ENCODE measurements around the gene TAS2R41.

TAS2R41 gene

GRCh38 chr7:143503261-143503660, 25.6 kb downstream of the TAS2R41 start:
- H3K4me1 ChIP-seq (ENCODE audit: control insufficient read depth, insufficient read depth, low read length) = no peaks in the 10 kb centered on the region
- no peaks in the 10 kb centered on the region for H3K36me3 ChIP-seq (ENCODE audit: control insufficient read depth, insufficient read depth, low read length)
- H3K9me3 ChIP-seq (ENCODE audit: control insufficient read depth, low read length) = no peaks in the 10 kb centered on the region
- no peak overlapping the region for H3K27ac ChIP-seq (ENCODE audit: insufficient read depth, low read depth, low read length, poor library complexity, severe bottlenecking)
- WGBS, 2 experiments = no CpG with 5 or more reads among the region's 2 CpGs
- H3K27me3 ChIP-seq (ENCODE audit: control insufficient read depth, insufficient read depth, low read length, poor library complexity, severe bottlenecking) = peaks cover 10% of the 10 kb centered on the region
- no peak overlapping the region for H3K4me3 ChIP-seq (ENCODE audit: insufficient read depth, low read depth, low read length)

DNA sequence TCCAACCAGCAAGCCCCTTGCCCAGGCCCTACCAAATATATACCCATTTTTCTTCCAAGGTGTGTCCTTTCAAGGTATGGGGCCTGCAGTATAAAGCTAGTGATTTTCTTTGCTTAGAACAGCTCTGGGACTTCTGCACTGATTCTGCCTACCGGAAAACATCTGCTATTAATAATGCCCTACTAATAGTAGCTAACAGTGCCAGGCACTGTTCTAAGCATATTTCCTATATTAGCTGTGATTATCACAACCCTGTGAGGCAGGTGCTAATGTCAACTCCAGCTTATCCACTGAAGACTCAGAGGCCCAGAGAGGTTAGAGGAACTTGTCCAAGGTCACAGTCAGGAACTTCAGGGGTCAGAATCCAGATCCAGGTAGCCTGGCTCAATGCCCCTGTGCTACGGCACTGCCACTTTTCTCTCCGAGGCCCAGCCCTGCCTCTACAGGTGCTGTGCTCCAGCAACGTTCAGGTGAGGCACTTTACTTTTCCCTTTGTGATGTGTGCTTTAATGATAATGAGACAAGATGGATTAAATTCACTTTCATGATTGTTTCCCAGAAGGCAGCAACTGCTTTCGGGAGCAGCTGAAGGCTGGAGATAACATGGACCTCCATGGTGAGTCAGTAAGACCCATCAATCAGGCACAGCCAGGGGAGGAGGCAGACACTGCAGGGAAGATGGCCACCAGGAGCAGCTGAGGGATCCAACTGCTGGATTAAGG, 26.7 kb downstream of the TAS2R41 start:
- Histone ChIP-seq H3K4me3 (ENCODE audit: insufficient read depth, low read depth, low read length) (no peak overlapping the region), H3K27me3 (ENCODE audit: control insufficient read depth, insufficient read depth, low read length, poor library complexity, severe bottlenecking) (peaks cover 10% of the 10 kb centered on the region), H3K9me3 (ENCODE audit: control insufficient read depth, low read length) (no peaks in the 10 kb centered on the region), H3K36me3 (ENCODE audit: control insufficient read depth, insufficient read depth, low read length) (no peaks in the 10 kb centered on the region), H3K27ac (ENCODE audit: insufficient read depth, low read depth, low read length, poor library complexity, severe bottlenecking) (no peak overlapping the region), H3K4me1 (ENCODE audit: control insufficient read depth, insufficient read depth, low read length) (no peaks in the 10 kb centered on the region)
- 91 to 92% methylated on average over 5 of the region's 5 CpGs for WGBS, 2 experiments

DNA sequence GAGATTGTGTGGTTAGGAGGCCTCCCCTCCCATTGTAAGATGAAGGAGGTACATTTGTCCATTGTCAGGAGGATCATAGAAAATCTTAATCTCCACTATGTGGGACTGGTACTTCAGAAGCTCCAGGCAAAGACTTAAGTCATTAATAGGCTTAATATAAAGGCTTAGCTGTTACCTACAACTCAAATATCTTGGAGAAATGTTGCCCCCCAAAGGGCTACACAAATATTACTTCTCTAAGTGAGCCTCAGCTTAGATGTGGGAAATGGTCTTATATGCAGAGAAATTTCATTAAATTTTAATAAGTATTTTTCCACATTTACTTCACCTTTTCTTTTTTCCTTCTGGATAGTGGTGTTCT, 27.2 kb downstream of the TAS2R41 start:
- Histone ChIP-seq H3K4me3 (ENCODE audit: insufficient read depth, low read depth, low read length) (no peak overlapping the region), H3K27me3 (ENCODE audit: control insufficient read depth, insufficient read depth, low read length, poor library complexity, severe bottlenecking) (peaks cover 10% of the 10 kb centered on the region), H3K4me1 (ENCODE audit: control insufficient read depth, insufficient read depth, low read length) (no peaks in the 10 kb centered on the region), H3K36me3 (ENCODE audit: control insufficient read depth, insufficient read depth, low read length) (no peaks in the 10 kb centered on the region), H3K9me3 (ENCODE audit: control insufficient read depth, low read length) (no peaks in the 10 kb centered on the region), H3K27ac (ENCODE audit: insufficient read depth, low read depth, low read length, poor library complexity, severe bottlenecking) (no peak overlapping the region)

- Histone ChIP-seq H3K4me3 (ENCODE audit: insufficient read depth, low read depth, low read length) (no peak overlapping the region), H3K27me3 (ENCODE audit: control insufficient read depth, insufficient read depth, low read length, poor library complexity, severe bottlenecking) (peaks cover 4% of the 10 kb centered on the region)
Observed at GRCh38 chr7:143505838-143506237, 28.2 kb downstream of the TAS2R41 start.

DNA sequence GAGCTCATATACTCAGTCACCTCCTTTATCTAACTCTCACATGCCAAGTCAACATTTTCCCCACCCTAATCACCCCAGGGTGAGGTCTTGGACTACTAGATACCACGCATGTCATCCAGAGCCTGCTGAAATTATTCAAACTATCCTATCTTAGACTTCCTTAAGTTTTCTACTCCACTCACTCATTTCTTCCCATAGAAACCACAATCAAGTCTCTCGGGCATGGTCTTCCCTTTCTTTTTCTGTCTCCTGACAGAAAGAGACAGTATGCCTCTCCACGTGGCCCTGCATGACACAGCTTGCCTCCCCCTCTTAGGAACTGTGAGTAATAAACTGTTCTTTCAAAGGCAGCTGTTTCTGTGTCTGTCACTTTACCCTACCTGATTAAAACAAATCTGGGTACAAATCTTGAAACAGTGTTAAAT, 29.4 kb downstream of the TAS2R41 start:
- WGBS, 2 experiments = 81 to 86% methylated on average over 3 of the region's 3 CpGs
- Histone ChIP-seq H3K4me3 (ENCODE audit: insufficient read depth, low read depth, low read length) (no peak overlapping the region), H3K27me3 (ENCODE audit: control insufficient read depth, insufficient read depth, low read length, poor library complexity, severe bottlenecking) (peaks cover 3% of the 10 kb centered on the region), H3K9me3 (ENCODE audit: control insufficient read depth, low read length) (no peaks in the 10 kb centered on the region), H3K27ac (ENCODE audit: insufficient read depth, low read depth, low read length, poor library complexity, severe bottlenecking) (no peak overlapping the region), H3K4me1 (ENCODE audit: control insufficient read depth, insufficient read depth, low read length) (no peaks in the 10 kb centered on the region), H3K36me3 (ENCODE audit: control insufficient read depth, insufficient read depth, low read length) (no peaks in the 10 kb centered on the region)

More at GRCh38 chr7:143505838-143506237, 28.2 kb downstream of the TAS2R41 start:
- H3K36me3 ChIP-seq (ENCODE audit: control insufficient read depth, insufficient read depth, low read length) = no peaks in the 10 kb centered on the region
- no peak overlapping the region for H3K27ac ChIP-seq (ENCODE audit: insufficient read depth, low read depth, low read length, poor library complexity, severe bottlenecking)
- H3K4me1 ChIP-seq (ENCODE audit: control insufficient read depth, insufficient read depth, low read length) = no peaks in the 10 kb centered on the region
- H3K9me3 ChIP-seq (ENCODE audit: control insufficient read depth, low read length) = no peaks in the 10 kb centered on the region
- WGBS, 2 experiments = 74 to 94% methylated on average over 2 of the region's 2 CpGs

DNA sequence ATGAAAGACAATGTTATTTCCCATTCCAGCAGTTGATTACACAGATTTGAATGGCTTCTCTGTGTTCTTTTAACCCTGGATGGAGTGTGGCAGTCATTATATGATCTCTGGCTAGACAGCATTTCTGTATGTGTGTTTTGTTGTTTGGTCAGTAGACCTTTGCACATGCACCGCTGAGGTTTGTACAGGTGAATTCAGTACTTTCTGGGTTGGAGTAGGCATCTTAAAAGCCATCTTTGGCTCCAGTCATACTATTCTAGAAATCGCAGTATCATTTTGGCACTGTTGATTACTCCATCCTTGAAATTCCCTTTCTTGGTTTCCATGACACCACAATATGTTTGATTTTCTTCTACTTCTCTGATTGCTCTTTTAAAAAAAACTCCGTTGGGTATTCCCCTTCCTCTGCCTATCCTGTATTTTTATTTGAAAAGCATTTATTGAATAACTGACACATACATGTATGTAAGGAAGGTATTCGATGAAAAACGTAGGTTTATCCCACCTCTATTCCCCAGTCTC, 29.9 kb downstream of the TAS2R41 start:
- Histone ChIP-seq H3K4me3 (ENCODE audit: insufficient read depth, low read depth, low read length) (no peak overlapping the region), H3K27me3 (ENCODE audit: control insufficient read depth, insufficient read depth, low read length, poor library complexity, severe bottlenecking) (peaks cover 3% of the 10 kb centered on the region), H3K36me3 (ENCODE audit: control insufficient read depth, insufficient read depth, low read length) (no peaks in the 10 kb centered on the region), H3K27ac (ENCODE audit: insufficient read depth, low read depth, low read length, poor library complexity, severe bottlenecking) (no peak overlapping the region), H3K9me3 (ENCODE audit: control insufficient read depth, low read length) (no peaks in the 10 kb centered on the region), H3K4me1 (ENCODE audit: control insufficient read depth, insufficient read depth, low read length) (no peaks in the 10 kb centered on the region)
- 93 to 94% methylated on average over 3 to 5 of the region's 5 CpGs for WGBS, 2 experiments

DNA sequence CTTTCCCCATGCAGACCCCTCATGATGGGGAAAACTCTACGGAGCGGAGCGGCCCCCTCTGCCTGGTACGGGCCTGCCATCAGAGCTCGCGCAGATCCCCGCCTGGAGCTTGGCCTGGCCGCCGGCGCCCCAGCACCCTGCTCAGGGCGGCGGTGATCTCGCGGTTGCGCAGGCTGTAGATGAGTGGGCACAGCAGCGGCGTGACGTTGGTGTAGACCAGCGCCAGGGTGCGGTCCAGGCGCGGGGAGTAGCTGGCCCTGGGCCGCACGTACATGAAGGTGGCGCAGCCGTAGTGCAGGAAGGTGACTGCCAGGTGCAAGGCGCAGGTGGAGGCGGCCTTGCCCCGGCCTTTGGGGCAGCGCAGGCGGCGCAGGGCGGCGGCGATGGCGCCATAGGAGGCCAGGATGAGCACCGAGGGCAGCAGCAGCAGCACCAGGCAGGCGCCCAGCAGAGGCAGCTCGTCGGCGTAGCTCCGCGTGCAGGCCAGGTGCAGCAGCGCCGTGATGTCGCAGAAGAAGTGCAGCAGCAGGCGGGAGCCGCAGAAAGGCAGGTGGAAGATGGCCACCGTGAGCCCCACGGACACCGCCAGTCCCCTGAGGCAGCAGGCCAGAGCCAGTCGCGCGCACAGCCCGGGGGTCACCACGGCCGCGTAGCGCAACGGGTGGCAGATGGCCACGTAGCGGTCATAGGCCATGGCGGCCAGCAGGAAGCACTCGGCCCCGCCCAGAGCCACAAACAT, 33.4 kb downstream of the TAS2R41 start:
- no peaks in the 10 kb centered on the region for H3K9me3 ChIP-seq (ENCODE audit: control insufficient read depth, low read length)
- 95 to 97% methylated on average over 65 of the region's 65 CpGs for WGBS, 2 experiments
- no peak overlapping the region for H3K4me3 ChIP-seq (ENCODE audit: insufficient read depth, low read depth, low read length)
- no peak overlapping the region for H3K27ac ChIP-seq (ENCODE audit: insufficient read depth, low read depth, low read length, poor library complexity, severe bottlenecking)
- H3K27me3 ChIP-seq (ENCODE audit: control insufficient read depth, insufficient read depth, low read length, poor library complexity, severe bottlenecking) = no peaks in the 10 kb centered on the region
- H3K4me1 ChIP-seq (ENCODE audit: control insufficient read depth, insufficient read depth, low read length) = no peaks in the 10 kb centered on the region
- no peaks in the 10 kb centered on the region for H3K36me3 ChIP-seq (ENCODE audit: control insufficient read depth, insufficient read depth, low read length)

DNA sequence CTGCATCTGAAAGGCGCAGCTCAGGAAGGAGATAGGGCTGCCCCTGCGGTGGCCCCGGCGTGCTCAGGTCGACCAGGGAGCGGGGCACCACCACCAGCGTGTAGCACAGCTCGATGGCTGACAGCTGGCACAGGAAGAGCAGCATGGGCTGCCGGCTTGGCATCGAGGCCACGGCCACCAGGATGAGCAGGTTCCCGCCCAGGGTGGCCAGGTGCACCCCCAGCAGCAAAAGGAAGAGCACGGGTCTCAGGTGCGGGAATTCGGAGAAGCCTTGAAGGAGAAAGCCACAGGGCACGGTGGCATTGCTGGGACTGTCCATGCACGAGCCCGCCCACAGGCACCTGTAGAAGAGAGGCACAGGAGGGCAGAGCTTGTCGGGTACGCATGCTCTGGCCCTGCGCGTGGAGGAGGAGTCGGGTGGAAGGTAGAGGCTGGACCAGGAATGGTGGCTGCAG, 33.9 kb downstream of the TAS2R41 start:
- Histone ChIP-seq H3K27me3 (ENCODE audit: control insufficient read depth, insufficient read depth, low read length, poor library complexity, severe bottlenecking) (no peaks in the 10 kb centered on the region), H3K4me1 (ENCODE audit: control insufficient read depth, insufficient read depth, low read length) (no peaks in the 10 kb centered on the region), H3K27ac (ENCODE audit: insufficient read depth, low read depth, low read length, poor library complexity, severe bottlenecking) (no peak overlapping the region), H3K9me3 (ENCODE audit: control insufficient read depth, low read length) (no peaks in the 10 kb centered on the region), H3K36me3 (ENCODE audit: control insufficient read depth, insufficient read depth, low read length) (no peaks in the 10 kb centered on the region), H3K4me3 (ENCODE audit: insufficient read depth, low read depth, low read length) (no peak overlapping the region)
- WGBS, 2 experiments = 95 to 96% methylated on average over 23 of the region's 23 CpGs

GRCh38 chr7:143512488-143513340, 35.0 kb downstream of the TAS2R41 start:
- H3K4me3 ChIP-seq (ENCODE audit: insufficient read depth, low read depth, low read length) = no peak overlapping the region
- no peaks in the 10 kb centered on the region for H3K36me3 ChIP-seq (ENCODE audit: control insufficient read depth, insufficient read depth, low read length)
- 93 to 96% methylated on average over 7 of the region's 8 CpGs for WGBS, 2 experiments
- H3K27ac ChIP-seq (ENCODE audit: insufficient read depth, low read depth, low read length, poor library complexity, severe bottlenecking) = no peak overlapping the region
- H3K4me1 ChIP-seq (ENCODE audit: control insufficient read depth, insufficient read depth, low read length) = peaks cover 9% of the 10 kb centered on the region
- H3K27me3 ChIP-seq (ENCODE audit: control insufficient read depth, insufficient read depth, low read length, poor library complexity, severe bottlenecking) = peaks cover 3% of the 10 kb centered on the region
- H3K9me3 ChIP-seq (ENCODE audit: control insufficient read depth, low read length) = no peaks in the 10 kb centered on the region

DNA sequence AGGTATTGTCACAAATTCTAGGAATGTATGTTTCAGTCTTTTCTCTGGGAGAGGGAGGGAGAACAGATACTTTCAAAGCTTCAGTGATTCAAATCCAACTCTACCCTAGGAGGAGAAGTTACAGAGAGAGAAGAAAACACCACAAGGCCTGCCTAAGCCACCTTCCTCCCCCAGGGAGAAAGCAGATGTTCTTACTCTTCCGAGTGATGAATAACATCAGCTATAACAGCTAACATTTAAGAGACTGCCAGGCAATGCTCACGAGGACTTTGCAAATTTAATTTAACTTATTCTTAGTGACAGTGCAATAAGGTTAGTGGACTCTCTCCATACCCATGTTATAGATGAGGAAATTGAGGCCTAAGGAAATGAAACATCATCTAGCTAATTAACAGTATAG, 36.8 kb downstream of the TAS2R41 start:
- Histone ChIP-seq H3K4me3 (ENCODE audit: insufficient read depth, low read depth, low read length) (no peak overlapping the region), H3K4me1 (ENCODE audit: control insufficient read depth, insufficient read depth, low read length) (peaks cover 24% of the 10 kb centered on the region), H3K36me3 (ENCODE audit: control insufficient read depth, insufficient read depth, low read length) (no peaks in the 10 kb centered on the region), H3K27ac (ENCODE audit: insufficient read depth, low read depth, low read length, poor library complexity, severe bottlenecking) (no peak overlapping the region), H3K9me3 (ENCODE audit: control insufficient read depth, low read length) (no peaks in the 10 kb centered on the region), H3K27me3 (ENCODE audit: control insufficient read depth, insufficient read depth, low read length, poor library complexity, severe bottlenecking) (peaks cover 3% of the 10 kb centered on the region)
- 86 to 87% methylated on average over 1 to 2 of the region's 2 CpGs for WGBS, 2 experiments

All from ectodermal cell (in vitro differentiated cells).